H4 (cell line): ENCODE results near the gene STX18. TPM values are rescaled to one million over a fixed set of nuclear protein-coding genes. Genes with fewer than 3 reads are reported as not detected.

Experiments used
- DNase-seq: peaks from one replicate; pipeline ENCODE4 v3.0.0-alpha.2; 2015; ENCODE audit warnings: low spot score
- total RNA-seq: library from RNA; depleted of rRNA; stranded (reverse); fragments of >200 nt; shearing (Covaris generic); gene quantifications from 2 replicates; pipeline ENCODE4 v1.2.3, GENCODE V29; 2014

The STX18 gene
- total RNA-seq, 1 experiment from 2014 or later = 36.2 TPM

DNA sequence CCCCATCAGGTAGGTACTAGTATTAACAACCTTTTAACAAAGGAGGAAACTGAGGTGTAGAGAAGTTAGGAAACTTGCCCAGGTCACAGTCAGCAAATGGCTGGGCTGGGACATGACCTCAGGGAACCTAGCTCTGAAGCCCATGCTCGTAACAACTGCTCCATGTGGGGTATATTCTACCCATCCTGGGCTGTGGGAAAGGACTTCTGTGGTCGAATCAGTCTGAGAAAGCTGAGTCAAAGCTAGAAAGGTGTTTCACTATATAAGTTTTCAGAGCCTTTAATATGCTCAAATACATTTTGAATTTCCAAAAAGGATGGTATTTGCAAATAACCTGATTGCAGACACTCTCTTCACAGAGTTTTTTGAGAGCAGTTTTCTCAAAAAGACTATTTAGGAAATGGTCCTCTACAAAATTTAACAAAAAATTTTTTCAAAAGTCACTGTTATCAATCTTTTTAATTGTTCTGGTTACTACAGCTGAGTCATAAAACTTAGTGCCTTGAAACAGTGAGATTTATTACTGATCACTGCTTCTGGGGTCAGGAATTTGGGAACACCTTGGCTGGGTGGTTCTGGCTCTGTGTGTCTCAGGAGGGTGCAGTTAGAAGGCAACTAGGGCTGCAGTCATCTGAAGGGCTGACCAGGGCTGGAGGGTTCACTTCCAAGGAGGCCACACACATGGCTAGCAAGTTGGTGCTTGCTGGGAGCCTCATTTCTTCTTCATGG lies 101.4 kb downstream of the STX18 start:
- DNase-seq = no peak

DNA sequence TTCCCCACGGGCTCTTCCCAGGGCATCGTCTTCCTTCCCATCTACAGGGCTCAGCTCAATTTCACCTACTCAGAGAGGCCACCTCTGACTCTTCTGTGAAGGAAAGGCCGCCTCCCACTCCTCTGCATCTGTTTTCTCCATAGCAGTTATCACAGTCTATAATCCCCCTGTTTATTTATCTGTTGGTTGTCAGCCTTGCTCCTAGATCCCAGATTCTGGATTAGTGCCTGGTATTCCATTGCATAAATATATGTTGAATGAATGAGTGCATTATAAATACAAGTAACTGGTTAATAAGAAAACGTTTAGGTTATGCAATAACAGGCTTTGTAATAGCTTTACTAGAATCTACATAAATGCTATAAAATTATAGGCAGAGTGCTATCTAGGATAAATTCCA lies 102.1 kb downstream of the STX18 start:
- no peak for DNase-seq

DNA sequence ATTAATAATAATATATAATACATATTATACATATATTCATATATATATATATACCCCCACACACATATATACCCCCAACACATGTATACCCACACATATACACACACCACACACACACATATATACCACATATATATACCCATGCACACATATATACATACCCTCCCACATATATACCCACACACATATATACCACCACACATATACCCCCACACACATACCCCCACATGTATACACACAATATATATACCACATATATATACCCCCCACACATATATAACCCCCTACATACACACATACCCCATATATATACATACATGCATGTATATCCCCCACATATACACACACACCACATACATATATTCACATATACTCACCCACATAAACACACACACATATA lies 103.0 kb downstream of the STX18 start:
- DNase-seq = no peak

DNA sequence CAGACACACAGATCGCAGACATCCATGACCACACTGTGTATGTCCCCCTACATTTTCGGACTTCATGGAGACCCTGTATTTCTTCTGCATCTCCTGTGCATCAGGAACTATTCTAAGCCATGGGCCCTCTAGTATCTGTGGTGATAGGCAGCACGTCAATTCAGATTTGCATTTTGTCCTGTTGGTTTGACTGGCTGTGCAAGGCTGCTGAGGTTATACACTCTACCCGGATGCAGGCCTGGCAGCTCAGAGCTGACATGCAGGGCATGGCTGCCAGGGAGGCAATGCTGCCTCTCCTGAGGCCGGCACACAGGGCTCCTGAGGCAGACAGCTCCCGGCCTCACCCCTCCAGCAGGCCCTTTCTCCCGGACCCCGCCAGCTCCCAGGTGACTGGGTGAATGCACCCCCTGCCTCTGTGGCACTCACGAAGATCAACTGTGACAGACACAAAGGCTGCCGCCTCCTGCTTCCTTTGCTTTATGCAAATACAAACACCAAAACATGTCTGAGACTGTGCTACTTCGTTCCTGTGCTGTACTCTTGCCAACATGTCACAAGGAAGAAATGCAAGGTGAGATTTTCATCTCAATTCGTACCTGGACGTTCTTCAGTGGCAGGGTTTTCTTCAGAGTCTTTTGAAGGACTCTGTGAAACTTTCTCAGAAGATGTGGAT lies 103.9 kb downstream of the STX18 start:
- DNase-seq = no peak

DNA sequence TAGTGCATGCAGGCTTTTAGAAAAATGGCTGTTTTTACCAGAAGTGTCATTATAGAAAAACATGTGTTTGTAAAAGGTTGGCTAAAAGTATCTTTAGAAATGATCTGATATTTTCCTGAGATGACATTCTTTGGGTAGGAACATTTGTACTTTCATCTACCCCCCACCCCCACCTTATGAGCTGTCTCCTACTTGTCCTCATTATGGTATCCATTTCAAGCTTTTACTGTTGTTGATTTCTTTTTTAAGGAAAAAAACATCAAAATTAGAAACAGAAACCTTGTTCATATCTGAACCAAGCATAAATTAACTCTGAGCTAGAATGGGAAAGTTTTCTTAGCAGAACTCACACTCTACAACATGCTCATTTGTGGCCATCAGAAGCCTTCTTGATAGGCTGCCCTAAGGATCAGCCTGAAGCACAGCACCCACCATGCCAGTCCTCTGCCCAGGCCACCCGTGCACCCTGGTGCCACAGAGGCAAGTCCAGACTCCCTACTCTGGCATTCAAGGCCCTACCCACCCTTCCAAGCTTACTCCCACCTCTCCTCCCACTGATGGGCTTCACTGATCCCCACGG lies 105.5 kb downstream of the STX18 start:
- no peak for DNase-seq

DNA sequence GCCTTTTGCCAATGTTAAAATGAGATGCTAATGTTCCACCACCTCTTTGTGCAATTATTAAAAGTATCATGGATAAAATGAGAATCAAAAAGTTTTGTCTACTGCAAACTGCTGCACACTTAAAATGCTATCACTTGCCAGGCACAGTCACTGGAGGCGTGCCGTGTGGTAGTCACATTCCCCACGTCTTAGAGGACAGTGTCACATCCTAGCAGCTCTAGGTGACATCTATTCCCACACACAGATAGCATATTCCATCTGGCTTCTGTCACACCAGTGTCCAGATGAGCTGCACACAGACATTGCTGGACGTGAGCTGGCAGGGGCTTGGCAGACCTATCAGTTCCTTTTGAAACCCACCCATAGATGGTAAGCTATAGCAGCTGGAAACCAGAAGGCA lies 107.9 kb downstream of the STX18 start:
- DNase-seq = no peak

DNA sequence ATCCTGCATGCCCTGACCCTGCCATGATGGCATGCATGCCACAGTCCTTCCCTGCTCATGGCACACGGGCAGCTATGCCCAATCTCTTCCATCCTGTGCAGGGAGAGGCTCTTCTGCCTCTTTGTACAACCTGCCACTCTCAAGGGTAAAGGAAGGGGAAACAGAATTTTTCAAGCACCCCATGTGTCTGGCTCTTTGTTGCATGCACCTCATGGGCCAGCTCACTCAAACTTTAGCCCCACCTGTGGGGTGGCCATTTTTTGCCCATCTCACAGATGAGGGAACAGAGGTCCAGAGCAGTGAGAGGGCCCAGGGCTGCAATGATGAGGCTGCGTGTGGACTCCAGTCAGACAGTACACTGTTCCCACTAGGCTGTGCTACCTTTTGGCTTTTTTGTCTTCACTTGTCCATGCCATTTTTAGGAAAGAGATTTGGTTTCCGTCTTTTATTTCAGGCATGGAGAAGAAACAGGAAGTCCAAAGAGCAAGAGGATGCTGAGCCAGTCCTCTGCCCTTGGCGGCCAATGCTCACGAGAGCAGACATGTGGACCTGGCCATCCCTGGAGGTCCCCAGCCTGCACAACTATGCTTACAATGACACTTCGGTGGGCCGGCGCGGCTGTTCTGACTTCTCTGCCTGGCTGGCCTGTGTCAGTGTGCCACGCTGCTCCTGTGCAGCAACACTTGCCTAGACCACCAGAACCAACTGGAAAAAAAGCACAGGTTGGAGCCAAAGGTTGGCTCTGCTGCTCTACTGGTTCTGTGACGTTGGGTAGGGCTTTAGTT lies 109.3 kb downstream of the STX18 start:
- DNase-seq = no peak

DNA sequence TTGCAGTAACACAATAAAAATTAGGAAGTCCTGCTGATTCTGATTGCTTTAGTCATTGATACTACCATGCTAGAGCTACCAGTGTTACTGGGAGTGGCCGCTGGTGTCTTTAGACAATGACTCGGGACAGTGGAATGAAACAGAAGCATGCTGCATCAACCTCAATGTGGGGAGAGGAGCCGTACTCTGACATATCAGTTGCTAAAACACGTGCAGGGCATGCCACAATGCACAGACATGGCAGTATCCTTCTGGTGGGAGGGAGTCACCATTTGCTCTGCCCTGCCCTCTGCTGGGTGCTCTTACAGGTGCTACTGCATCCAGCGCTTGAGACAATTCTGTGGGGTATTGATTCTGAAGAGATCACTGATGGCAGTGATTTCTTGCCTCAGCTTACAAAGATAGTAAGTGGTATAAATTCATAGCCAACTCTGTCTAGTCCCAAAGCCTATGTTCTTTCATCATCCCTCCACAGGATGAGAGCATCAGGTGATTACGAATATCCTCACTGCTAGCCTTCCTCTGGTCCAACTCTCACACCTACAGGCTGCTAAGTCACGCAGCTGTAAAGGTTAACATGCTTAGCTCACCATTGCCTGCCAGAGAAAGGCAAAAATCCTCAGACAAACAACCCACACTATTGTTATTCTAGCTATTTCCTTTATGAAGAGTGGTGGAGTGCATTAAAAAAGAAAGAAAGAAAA lies 111.2 kb downstream of the STX18 start:
- peak; percentile 74 for DNase-seq

DNA sequence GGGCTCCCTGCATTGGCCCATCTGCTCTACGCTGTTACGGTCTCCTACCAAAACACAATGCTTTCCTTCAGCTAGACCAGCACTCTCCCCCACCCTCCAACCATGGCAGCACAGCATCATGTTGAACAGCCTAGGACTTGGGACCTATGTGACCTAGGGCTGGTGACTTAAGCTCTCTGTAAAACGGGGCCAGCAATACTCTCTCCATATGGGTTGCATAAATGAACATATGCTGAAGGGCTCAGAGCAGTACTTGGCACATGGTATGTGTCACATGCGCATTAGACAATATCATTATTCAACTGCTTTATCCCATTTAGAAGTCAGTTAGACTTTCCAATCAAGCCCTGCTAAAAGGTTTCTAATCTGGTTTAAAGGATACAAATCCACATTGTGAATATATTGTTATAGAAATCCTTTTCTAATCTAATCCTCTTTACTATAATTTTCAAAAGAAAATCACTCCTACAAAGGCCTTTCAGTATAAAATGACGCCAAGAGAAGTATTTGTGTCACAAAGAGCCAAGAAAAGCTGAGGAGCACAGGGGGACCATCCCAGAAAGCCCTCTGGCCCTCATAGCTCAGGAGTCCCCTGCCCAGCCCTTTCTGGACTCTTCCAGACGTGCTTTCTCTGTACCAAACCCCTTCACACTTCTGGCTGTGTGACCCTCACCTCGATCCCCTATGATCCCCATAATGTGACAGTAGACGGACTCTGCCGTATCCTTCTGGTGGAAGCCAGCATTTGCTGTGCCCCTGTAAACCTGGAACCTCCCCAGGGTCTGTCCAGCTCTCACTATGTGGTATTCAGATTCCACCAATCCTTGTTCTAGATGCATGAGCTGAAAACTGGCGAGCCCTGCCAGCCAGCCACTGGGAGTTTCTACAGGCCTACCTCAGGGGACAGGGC lies 112.6 kb downstream of the STX18 start:
- no peak for DNase-seq

DNA sequence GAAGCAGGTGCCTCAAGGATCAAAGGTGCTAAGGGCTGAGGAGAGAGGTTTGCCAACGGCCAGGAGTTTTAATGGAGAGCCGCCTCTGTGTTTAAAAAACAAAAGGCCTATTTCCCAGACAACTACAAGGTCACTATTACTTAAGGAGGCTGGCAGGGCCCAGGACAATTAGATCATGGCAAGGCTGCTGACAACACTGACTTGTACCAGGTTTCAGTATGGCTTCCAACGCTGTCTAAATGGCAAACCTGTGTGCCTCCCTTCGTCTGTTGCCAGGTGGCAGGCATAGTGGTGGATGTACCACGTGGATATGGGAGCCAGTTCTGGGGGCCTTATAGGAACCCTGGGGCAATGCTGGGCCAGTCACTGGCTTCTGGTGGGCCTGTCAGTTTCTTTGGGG lies 114.0 kb downstream of the STX18 start:
- no peak for DNase-seq

DNA sequence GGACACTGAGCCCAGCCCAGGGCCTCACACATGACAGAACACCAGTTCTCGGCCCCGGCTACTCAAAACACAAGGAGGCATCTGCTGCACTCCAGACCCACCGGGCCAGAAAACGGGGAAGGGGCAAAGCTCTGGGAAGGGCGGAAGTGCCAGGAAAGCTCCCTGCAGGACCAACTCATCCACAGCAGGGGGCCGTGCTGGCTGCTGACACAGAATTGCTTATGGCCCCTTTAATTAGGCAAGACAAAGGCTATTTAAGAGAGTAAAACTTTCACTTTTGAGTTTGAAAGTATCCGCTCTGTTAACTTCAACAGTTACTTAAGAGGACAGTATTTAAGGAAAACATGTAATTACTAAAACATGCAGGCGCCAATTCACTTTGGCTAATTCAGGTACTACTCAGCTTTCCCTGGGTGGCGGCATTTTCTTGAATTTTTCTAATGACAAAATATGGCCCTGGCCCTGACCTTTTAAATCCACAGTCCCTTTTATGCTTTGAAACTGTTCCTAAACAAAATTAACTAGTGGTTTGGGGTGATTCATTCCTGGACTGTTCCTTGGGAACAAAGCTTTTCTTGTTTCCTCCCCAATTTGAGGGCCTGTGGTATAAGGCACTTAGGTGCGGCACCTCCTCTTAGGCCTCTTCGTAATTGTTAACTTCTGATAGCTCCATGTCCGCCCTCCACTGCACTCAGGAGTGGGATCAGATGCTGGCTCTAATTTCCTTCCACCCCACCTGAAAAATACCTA lies 114.6 kb downstream of the STX18 start:
- peak; percentile 51 for DNase-seq

DNA sequence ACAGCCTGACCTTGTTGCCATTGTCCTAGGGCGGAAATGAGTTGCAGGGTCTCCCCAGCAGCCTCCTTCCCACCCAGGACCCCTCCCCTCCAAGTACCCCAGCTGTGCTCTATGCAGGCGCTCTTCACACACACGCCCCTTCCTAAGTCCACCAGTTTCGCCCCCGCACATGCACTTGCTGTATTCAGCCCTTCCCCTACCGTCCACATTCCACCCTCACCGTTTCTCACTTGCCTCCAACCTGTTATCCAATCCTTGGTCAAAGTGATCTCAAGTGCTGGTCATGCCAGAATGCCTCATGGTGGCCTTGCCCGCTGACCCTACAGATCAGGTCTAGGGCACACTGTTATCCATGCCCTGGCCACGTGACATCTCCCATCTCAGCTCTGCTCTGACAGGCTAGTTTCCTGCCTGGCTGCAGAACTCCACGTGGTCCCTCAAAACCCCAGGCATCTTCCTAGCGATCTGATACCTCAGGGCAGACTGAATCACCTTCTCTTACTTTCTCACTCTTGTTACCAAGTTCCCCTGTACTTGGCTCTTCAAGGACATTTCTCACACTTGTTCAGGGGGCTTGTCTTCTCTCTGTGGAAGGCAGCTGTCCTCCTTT lies 115.2 kb downstream of the STX18 start:
- no peak for DNase-seq

DNA sequence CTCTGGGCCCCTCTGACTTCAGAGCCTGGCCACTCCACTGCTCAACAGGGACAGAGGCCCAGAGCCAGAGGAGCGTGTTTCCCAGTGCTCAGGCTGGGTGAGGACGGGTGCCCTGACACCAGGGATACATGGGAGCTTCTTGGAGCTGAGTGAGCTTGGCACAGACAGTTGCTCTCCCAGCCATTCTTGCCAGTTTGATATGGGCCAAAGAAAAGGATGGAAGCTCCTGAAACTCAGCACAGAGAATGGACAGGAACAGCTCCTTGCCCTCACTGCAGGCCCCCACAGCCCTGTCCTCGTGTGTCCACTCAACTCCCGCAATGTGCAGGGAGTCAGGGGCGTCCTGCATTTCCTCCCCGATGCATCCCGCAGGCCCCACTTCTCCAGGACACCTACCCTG lies 116.2 kb downstream of the STX18 start:
- DNase-seq = no peak

DNA sequence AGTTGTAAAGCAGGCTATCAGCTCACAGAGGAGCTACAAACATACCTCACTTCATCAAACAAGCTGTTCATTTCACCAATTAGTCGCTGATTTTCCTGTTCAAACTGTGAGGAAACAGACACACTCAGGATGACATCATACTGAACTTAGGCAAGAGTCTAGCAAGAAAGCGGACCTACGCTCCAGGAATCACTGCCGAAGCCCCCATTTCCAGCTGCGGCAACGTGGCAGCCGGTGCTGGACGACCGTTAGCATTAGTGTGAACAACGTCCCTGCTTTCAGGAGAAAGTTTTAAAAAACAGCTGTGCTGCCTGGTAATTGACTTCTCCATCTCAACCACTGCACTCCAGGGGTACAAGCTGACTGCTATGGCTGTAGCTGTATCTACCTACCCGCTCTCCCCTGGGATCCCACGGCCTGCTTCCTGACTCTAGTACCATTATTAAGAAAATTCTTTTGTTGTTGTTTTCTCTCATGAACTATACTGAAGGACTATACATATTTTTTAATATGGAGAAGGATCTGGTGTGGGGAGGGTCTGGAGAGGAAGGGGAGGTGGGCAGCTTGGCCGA lies 116.6 kb downstream of the STX18 start:
- DNase-seq = no peak

DNA sequence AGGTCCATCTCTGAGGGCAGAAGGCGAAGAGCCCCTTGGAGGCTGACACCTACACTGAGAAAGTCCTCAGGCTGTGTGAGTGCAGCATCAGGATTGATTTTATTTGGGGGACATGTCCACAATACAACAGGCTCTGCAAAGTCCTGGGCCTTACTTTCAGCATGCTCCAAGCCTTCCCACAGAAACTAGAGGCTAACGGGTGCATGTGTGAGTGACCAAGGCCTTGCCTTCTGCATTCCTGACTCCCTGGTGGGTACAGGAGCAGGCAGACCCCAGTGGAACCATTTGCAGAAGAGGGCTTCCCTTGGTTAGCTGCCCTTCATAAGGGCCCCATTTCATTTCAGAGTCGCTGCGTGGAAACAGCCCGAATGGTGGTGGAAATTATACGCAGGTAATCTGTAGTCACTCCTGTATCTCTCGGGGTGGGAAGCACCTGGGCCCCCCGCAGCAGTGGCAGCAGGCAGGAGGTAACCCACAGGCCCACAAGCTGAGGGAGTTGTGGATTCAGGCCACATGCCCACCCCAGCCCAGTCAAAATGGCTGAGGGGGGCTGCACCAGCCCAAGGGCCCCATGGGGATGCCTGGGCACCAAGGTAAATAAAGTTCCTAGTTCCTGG lies 117.2 kb downstream of the STX18 start:
- DNase-seq = no peak

DNA sequence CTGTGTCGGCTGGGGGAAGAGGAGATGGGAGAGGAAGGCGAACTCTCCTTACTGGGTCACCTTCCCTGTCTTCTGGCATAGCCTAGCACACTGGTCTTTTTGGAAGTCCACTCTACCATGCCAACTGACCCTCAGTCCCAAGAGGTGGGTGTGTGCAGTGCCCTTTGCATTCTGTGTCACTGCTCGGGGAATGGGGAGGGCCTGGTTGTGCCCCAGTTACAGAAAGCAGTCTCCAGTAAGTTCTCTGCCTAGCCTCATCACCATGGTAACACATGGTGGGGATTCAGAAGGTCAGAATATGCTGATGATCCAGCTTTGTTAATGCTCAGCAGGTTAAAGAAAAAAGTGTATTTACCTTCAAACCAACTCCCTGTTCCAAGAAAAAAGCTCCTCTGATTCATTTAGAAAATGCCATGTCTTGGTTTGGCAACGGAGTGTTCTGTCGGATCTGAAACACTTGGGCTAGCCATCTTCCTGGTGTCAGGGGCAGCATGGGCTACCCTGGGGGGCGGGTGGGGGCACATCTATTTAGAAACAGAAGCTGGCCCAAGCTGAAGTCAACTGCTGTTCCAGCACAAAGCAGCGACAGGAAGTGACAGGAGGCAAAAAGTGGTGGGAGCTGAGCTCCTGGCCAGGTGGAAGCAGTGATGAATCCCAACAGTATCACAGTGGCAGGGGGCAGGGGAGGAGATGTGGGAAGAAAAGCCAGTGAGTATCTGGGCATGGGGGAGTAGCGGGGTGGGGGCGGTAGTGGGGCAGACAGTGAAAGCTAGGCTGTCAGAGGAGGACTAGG lies 117.9 kb downstream of the STX18 start:
- DNase-seq = no peak

DNA sequence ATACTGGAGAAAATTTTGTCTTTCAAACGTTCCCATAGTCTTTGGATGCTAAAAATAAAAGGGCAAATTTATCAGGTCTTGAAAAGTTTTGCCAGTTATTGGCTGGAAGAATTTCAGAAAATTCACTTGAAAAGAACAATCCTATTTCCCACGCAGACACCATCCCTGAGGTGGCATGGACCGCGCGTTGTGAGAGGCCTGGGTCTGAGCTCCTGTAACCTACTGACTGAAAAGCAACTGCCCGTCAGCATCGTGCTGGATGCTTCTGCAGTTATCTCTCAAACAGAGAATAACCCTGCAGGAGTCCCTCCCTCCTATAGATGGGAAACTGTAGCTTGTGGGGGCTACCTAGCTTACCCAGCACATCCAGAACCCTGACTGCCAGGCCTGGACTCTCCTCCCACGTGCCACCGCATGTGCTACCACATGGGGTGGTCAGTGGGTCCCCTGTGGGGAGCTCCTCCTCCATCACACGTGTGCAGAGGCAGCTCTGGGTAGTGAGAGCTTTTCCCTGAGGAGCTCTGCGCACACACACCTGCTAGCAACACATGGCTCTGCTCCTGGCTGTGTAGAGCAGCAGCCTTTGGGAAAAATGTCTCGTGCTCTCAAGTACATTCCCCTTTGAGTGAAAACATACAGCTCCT lies 118.9 kb downstream of the STX18 start:
- DNase-seq = no peak
